Stimulated activated naive CD8-positive, alpha-beta T cell treated with anti-CD3 and anti-CD28 coated beads, Interleukin-15, Interleukin-2, amounts not matched to agents 100 ng/mL and 50 ng/mL, for 24 hours (primary cell): Measurements from ENCODE around the gene HIGD1A.

Source experiments
- H3K27ac Mint-ChIP-seq: one replicate; pipeline ENCODE4 v1.8.0; 2021; ENCODE audit warnings: mild to moderate bottlenecking, mixed read lengths
- H3K27me3 Mint-ChIP-seq: one replicate; pipeline ENCODE4 v1.8.0; 2021; ENCODE audit warnings: mixed read lengths
- H3K36me3 Mint-ChIP-seq: one replicate; pipeline ENCODE4 v1.8.0; 2021; ENCODE audit warnings: low read depth, mixed read lengths
- H3K4me1 Mint-ChIP-seq: one replicate; pipeline ENCODE4 v1.8.0; 2021; ENCODE audit warnings: low read depth, mixed read lengths
- H3K4me3 Mint-ChIP-seq: one replicate; pipeline ENCODE4 v1.8.0; 2021; ENCODE audit warnings: mild to moderate bottlenecking, mixed read lengths
- H3K9me3 Mint-ChIP-seq: one replicate; pipeline ENCODE4 v1.8.0; 2021; ENCODE audit warnings: mixed read lengths

The HIGD1A gene

DNA sequence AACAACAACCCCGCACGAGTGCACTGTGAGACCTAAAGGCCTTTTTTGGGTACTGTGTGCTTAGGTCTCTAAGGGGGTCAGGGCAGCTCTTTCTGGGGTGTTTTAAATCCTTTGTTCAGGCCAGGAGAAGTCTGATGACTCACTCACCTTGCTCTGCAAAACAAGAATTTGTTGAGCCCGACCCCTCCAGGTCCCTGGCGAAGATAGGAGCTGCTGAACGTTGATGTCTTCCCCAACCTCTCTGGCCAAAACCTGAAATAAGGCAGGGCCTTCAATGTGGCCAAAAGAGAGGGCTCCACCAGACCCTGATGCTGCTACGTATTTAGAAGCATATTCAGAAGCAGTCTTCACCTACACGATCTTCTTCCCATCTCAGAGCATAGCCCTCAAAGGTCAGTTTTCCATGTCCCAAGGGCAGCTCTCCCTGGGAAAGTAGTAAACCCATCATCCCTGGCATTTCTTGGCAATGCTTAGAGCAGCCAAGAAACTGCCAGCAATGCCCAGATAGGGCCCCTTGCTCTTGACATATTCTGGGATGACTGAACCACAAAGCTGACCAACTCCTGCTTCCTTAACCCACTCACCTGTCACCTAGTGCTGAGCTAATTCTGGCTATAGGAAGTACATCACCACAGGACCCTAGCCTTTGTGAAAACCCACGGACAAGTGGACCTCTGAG lies 58.4 kb downstream of the HIGD1A start:
- H3K27ac Mint-ChIP-seq, result no peak overlapping the region
- H3K27me3 Mint-ChIP-seq, result no peaks in the 10 kb centered on the region
- no peak overlapping the region for H3K4me3 Mint-ChIP-seq
- H3K9me3 Mint-ChIP-seq, result no peaks in the 10 kb centered on the region
- no peaks in the 10 kb centered on the region for H3K36me3 Mint-ChIP-seq
- peaks cover 15% of the 10 kb centered on the region for H3K4me1 Mint-ChIP-seq

GRCh38 chr3:42745291-42745745 lies 59.0 kb downstream of the HIGD1A start:
- Mint-ChIP-seq H3K27me3 (no peaks in the 10 kb centered on the region), H3K27ac (no peak overlapping the region), H3K4me1 (peaks cover 15% of the 10 kb centered on the region), H3K36me3 (no peaks in the 10 kb centered on the region), H3K4me3 (no peak overlapping the region), H3K9me3 (no peaks in the 10 kb centered on the region)

GRCh38 chr3:42743204-42743995 lies 60.9 kb downstream of the HIGD1A start:
- Mint-ChIP-seq H3K27me3 (no peaks in the 10 kb centered on the region), H3K36me3 (no peaks in the 10 kb centered on the region), H3K27ac (no peak overlapping the region), H3K4me3 (no peak overlapping the region), H3K9me3 (no peaks in the 10 kb centered on the region), H3K4me1 (peaks cover 16% of the 10 kb centered on the region)

GRCh38 chr3:42742688-42743087 lies 61.6 kb downstream of the HIGD1A start:
- H3K9me3 Mint-ChIP-seq, result no peaks in the 10 kb centered on the region
- peaks cover 9% of the 10 kb centered on the region for H3K4me1 Mint-ChIP-seq
- H3K27ac Mint-ChIP-seq, result no peak overlapping the region
- no peaks in the 10 kb centered on the region for H3K27me3 Mint-ChIP-seq
- H3K36me3 Mint-ChIP-seq, result no peaks in the 10 kb centered on the region
- no peak overlapping the region for H3K4me3 Mint-ChIP-seq

GRCh38 chr3:42742259-42742658 lies 62.0 kb downstream of the HIGD1A start:
- H3K36me3 Mint-ChIP-seq, result no peaks in the 10 kb centered on the region
- H3K9me3 Mint-ChIP-seq, result no peaks in the 10 kb centered on the region
- no peak overlapping the region for H3K27ac Mint-ChIP-seq
- H3K27me3 Mint-ChIP-seq, result no peaks in the 10 kb centered on the region
- H3K4me1 Mint-ChIP-seq, result peaks cover 4% of the 10 kb centered on the region
- H3K4me3 Mint-ChIP-seq, result no peak overlapping the region

DNA sequence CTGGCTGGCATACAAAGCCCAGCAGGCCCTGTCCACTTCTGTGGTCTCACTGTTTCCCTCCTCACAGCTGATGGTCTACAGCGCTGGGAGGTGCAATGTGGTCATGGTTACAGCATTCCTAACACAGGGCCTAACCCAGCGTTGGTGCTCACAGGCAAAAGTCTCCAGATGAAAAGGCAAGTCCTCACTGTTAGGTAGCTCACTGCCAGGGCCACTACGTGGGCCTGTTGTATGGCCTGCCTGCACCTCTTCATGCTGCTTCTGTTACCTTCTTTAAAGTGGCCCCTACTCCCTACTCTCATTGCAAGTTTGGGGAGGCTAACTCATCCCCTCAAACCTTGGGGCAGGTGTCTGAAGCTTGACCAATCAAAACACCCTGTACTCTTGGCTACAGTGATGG lies 62.5 kb downstream of the HIGD1A start:
- Mint-ChIP-seq H3K27ac (no peak overlapping the region), H3K4me3 (no peak overlapping the region), H3K36me3 (no peaks in the 10 kb centered on the region), H3K4me1 (peaks cover 3% of the 10 kb centered on the region), H3K9me3 (no peaks in the 10 kb centered on the region), H3K27me3 (no peaks in the 10 kb centered on the region)

GRCh38 chr3:42739401-42740158 lies 64.7 kb downstream of the HIGD1A start:
- Mint-ChIP-seq H3K9me3 (no peaks in the 10 kb centered on the region), H3K4me1 (peaks cover 3% of the 10 kb centered on the region), H3K4me3 (no peak overlapping the region), H3K27me3 (no peaks in the 10 kb centered on the region), H3K36me3 (no peaks in the 10 kb centered on the region), H3K27ac (no peak overlapping the region)

GRCh38 chr3:42736531-42736930 lies 67.8 kb downstream of the HIGD1A start:
- H3K27me3 Mint-ChIP-seq, result no peaks in the 10 kb centered on the region
- peaks cover 3% of the 10 kb centered on the region for H3K4me1 Mint-ChIP-seq
- no peaks in the 10 kb centered on the region for H3K36me3 Mint-ChIP-seq
- H3K4me3 Mint-ChIP-seq, result no peak overlapping the region
- no peak overlapping the region for H3K27ac Mint-ChIP-seq
- H3K9me3 Mint-ChIP-seq, result no peaks in the 10 kb centered on the region

DNA sequence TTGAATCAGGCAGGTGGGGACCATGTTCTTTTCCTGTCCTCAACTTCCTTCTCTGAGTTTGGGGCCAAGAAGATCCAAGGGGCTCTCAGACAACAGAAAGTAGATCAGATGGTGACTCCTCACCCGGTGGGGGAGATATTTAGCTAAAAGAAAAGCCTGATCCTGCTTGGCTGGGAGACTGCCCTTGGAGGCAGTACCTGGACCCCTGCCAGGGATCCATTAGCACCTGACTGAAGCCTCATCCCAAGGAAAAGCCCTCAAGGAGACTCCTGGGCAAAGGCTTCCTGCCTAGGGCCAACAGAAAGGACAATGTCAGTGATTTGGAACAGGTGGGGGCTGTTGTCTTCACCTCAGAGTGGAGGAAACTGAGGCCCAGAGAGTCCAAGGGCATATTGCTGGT lies 68.2 kb downstream of the HIGD1A start:
- peaks cover 3% of the 10 kb centered on the region for H3K4me1 Mint-ChIP-seq
- H3K4me3 Mint-ChIP-seq, result no peak overlapping the region
- H3K36me3 Mint-ChIP-seq, result no peaks in the 10 kb centered on the region
- no peak overlapping the region for H3K27ac Mint-ChIP-seq
- H3K9me3 Mint-ChIP-seq, result no peaks in the 10 kb centered on the region
- no peaks in the 10 kb centered on the region for H3K27me3 Mint-ChIP-seq

DNA sequence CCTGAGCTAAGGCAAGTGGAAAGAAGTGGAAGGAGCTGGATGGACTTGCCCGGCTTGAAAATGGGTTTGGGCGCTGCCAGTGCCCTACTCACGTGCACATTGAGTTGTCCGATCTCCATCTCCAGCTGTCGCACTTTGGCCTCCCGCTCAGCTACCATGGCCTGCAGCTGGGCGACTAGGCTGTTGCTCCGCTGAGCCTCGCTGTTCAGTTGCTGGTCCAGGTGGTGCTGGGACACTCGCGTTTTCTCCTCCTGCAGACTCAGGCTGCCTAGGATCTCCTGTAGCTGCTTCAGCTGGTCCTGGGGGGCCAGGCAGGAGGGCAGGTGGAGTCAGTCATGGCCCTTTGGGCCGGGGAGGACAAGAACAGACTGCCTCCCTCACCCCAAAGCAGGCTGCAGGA lies 68.7 kb downstream of the HIGD1A start:
- Mint-ChIP-seq H3K9me3 (no peaks in the 10 kb centered on the region), H3K36me3 (no peaks in the 10 kb centered on the region), H3K27ac (no peak overlapping the region), H3K4me1 (peaks cover 3% of the 10 kb centered on the region), H3K4me3 (no peak overlapping the region), H3K27me3 (no peaks in the 10 kb centered on the region)

DNA sequence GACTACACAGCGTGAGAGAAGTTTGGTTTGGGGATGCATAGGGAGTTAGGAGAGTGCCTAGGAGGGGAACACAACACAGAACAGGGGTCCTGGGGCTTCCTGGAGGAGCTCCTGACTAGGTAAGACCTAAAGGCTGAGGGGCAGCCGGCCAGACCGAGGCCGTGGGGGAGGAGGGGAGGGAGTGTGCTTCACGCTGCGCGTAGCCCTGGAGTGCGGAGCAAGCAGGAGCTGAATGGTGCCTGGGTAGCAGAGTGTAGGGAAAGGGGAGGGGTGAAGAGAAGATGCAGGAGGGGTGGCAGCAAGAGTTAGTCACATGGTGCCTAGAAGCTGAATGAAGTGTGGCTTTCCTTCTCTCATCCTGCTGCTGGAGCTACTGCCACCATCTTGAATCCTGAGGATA lies 69.3 kb downstream of the HIGD1A start:
- H3K36me3 Mint-ChIP-seq, result no peaks in the 10 kb centered on the region
- peaks cover 3% of the 10 kb centered on the region for H3K4me1 Mint-ChIP-seq
- no peaks in the 10 kb centered on the region for H3K9me3 Mint-ChIP-seq
- H3K4me3 Mint-ChIP-seq, result no peak overlapping the region
- H3K27ac Mint-ChIP-seq, result no peak overlapping the region
- no peaks in the 10 kb centered on the region for H3K27me3 Mint-ChIP-seq

GRCh38 chr3:42734263-42734860 lies 69.9 kb downstream of the HIGD1A start:
- no peaks in the 10 kb centered on the region for H3K9me3 Mint-ChIP-seq
- no peak overlapping the region for H3K27ac Mint-ChIP-seq
- H3K4me3 Mint-ChIP-seq, result no peak overlapping the region
- no peaks in the 10 kb centered on the region for H3K27me3 Mint-ChIP-seq
- H3K36me3 Mint-ChIP-seq, result no peaks in the 10 kb centered on the region
- peaks cover 3% of the 10 kb centered on the region for H3K4me1 Mint-ChIP-seq

DNA sequence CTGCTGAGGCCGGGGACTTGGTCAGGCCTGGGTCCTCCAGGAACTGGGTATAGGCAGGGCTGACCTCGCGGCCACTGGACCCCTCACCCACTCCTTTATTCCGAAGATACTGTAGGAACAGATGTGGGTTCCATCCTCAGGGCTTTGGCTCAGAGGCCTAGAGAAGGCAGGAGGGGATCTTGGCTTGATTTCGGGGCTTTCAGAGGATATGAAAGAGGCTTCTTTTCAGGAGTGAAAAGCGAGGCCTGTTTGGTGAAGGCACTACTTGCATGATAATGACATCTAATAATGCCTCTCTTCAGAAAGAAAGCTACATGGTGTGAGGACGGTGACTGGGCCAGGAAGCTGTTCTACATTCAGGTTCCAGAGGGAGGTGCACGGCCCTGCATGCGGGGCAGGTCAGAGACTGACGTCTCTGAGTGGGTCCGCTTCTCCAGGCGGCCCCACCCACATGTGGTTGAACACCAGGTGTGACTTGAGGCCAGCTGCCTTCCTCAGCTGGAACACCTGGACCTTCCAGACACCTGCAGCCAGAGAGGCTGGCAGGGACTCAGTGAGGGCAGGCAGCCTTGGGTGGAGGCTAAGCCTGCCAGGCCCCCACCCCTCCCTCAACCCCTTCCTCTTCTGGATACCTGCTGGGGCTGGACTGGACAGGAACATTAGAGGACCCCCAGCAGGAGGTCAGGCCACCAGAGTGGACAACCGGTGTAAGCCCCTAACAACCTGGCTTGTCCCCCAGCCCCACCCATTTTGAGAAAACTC lies 70.6 kb downstream of the HIGD1A start:
- no peaks in the 10 kb centered on the region for H3K27me3 Mint-ChIP-seq
- no peak overlapping the region for H3K4me3 Mint-ChIP-seq
- H3K36me3 Mint-ChIP-seq, result no peaks in the 10 kb centered on the region

More for the DNA sequence above, 70.6 kb downstream of the HIGD1A start:
- H3K27ac Mint-ChIP-seq, result no peak overlapping the region
- H3K4me1 Mint-ChIP-seq, result peaks cover under 1% of the 10 kb centered on the region
- no peaks in the 10 kb centered on the region for H3K9me3 Mint-ChIP-seq
